ENCODE data around the gene MTFR2.
"Not testable (repeated sequence)": the region's sequence is repeated elsewhere in the genome, so short reads cannot be mapped to it uniquely, and the experiment has no call there.

The MTFR2 gene

DNA sequence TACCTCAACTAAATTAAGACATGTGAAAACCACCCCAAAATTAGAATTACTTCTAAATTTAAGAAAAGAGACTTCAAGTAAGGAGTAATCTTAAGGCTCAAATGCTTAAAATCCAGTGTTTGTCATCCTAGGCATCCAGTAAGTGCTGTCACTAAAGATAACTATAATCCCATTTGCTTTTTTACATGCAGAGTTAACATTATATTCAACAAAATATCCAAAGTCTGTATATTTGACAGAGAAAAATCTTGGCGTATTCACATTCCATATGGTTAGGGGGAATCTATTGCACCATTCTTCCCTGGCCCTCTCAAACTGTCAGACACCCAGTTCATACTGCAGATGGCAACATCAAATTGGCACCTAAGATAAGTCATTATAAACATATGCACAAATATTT lies 17.4 kb downstream of the MTFR2 start:
- no peak for DNase-seq

DNA sequence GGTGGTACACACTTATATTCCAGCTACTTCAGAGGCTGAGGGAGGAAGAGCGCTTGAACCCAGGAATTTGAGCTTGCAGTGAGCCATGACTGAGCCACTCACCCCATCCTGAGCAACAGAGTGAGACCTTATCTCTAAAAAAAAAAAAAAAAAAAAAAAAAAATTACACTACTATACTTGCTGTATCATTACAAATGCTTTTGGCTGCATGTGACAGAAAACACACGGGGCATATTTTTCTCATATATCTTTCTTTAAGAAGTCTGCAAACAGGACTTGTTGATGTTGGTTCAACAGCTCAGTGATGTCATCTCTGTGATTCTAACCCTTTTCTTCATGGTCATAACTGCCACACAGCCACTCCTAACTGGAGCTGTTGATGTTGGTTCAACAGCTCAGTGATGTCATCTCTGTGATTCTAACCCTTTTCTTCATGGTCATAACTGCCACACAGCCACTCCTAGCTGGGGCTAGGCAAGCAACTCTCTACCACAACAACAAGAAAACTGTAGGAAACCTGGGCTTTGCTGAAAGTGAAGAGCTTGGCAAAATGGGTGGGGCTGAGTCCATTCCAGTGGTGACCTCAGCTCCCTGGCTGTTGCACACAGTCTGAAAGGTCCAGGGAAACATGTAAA lies 19.8 kb downstream of the MTFR2 start:
- DNase-seq, result no peak

DNA sequence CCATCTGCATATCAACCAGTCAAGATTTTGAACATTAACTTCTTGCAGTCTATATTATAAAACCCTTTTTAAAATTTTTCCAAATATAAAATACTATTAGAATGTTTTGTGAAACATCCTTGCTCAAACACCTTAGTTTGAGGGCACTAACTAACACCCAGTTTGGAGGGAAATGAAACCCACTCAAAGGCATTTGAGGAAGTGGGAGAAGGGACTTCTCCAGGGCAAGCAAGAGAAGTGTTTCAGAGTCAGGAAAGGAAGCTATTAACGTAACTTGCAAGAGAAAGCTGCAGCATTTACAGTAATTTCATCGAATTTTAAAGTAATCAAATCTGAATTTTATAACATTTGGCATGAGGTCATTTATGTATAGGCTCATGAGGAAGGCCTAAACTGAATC lies 21.3 kb downstream of the MTFR2 start:
- no peak for DNase-seq

DNA sequence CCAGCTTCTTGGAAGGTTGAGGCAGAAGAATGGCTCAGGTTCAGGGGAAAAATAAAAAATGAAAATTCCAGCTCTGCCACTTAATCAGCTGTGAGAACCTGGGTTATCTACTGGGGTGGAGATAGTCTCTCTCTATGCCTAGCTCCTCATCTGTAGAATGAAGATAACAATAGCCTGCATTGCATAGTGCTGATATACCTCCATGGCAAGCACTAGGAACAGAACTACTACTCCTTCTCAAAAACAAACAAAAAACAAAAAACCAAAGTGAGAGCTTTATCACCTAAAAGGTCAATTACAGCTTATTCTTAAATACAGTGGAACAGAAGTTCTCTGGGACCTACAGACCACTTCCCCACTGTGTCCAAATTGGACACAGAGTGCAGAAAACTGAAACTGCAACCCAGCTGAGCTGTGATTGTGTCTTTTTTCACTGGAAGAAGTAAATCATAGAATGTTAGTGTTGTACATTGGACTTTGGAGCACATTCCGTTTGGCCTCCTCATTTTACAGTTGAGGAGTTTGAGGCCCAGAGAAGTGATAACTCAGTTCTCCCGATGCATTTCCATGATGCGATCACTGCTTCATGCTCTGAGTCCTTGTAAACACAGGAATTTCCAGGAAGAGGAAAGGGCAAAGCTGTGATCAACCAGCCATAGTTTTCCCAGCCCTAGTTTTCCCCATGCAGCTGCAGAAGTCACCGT lies 23.3 kb downstream of the MTFR2 start:
- no peak for DNase-seq

DNA sequence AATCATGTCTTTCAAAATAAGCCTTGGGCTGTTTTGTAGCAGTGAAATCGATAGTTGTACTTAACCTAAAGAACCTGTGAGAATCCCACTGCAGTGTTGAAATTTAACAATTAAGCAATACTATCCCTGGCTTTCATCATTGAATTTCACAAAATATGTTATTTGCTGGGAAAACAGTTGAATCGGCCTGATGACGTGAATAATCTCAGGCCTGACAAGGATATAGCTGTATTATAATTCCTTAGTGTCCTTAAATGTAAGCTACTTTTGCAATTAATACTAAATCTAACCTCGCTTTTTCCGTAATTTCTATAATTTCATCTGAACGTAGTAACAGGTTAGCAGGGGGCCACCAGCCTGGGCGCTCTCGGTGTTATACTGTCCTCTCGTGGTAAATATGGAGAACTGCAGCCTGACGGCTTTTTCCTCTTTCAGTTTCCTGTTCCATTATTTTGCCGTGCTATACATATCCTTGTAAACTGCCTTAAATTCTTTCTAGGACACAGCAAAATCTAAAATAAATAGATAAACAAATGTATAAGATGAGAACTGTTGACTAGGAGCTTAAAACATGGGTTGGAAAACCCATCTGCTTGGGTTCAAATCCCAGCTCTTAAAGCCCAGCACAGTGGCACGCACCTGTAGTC lies 24.0 kb downstream of the MTFR2 start:
- peak; percentile 4 for DNase-seq

DNA sequence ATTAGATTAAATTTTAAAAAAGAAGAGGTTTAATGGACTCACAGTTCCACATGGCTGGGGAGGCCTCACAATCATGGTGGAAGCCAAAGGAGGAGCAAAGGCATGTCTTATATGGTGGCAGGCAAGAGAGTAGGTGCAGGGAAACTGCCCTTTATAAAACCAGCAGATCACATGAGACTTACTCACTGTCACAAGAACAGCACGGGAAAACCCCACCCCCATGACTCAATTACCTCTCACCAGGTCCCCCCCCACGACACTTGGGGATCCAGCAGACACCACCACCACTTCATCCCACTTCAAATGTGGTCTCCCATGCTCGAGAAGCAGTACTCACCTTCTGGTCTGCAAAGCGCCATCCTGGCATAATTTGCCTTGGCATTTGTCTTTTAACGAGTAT lies 24.6 kb downstream of the MTFR2 start:
- DNase-seq, result no peak

DNA sequence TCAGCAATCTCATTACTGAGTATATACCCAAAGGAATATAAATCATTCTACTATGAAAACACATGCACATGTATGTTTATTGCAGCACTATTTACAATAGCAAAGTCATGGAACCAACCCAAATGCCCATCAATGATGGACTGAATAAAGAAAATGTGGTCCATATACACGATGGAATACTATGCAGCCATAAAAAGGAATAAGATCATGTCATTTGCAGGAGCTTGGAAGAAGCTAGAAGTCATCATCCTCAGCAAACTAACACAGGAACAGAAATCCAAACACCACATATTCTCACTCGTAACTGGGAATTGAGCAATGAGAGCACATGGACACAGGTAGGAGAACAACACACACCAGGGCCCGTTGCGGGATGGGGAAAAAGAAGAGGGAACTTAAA lies 25.1 kb downstream of the MTFR2 start:
- DNase-seq, result not testable (repeated sequence)

DNA sequence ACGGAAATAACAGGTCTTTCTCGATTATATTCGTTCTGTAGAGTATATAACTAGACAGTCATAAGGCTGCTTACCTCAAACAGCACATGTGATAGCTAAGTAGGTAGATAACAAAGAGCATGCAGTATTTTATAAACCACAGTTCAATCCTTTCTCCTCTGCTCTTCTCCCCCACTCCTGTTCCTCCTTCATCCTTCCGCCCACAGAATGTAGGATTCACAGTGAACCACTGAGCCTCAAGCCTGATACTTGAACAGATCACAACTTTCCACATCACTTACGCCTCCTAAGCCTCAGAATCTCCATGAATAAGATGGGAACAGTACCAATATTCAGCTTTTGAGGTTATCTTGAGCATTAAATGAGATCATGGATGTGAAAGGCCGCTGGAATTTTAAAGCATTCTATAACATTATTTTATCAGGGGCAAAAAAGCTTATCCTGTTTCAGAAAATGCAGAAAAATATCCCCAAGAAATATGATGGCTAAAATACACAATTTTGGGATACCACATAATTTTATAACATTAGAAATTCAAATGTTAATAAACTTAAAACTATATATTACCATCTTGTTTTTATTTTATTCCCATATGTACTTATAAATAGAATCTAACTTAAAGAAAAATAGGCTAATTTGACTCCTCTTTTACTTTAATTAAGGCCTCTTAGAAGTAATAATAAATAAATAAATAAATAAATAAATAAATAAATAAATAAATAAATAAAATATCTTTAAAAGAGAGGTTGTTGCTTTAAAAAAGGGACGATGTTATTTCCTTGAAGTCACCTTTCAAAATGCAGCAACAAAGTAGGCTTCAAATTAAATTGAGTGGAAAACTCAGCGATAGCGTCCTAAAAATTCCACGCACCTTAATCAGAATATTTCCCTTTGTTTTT lies 33.4 kb downstream of the MTFR2 start:
- DNase-seq, result no peak

DNA sequence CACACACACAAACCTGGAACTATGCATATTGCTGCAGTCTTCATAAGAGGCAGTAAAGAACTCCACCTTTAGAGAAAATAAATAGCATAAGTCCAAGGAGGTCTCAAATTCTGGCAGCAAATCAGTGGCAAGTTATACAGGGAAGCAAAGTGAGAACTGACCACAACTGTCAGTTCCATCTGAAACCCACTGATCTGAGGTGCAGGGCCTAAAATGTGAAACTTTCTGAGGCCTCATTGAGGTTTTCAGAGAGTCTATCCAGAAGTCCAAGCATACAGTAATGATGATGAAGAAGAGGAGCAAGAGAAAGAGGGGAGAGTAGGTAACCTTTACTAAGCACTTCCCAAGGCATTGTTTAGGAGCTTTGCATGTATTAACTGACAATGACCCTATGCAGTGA lies 36.3 kb downstream of the MTFR2 start:
- DNase-seq, result no peak

DNA sequence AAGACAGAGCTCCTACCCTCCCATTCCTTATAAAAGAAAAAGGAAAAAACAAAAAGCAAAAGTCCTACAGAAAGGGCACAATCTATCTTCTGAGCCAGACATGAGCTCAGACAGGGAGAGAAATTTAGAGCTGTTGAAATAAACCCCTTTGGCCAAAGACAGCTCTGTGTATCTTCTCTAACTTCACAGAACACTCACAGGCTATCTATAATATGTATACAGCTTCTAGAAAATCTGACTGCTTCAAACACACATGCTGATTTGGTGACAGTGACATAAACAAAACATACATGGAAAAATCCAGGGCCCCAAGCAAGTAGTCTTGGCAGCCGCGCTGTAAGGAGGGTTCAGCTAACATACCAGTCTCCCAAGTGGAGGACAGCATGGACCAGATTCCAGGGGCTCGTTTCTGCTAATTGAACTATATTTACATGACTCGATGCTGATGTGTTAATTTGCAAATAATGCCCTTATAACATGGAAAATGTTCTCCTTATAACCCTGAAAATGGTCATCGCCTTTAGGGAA lies 37.0 kb downstream of the MTFR2 start:
- no peak for DNase-seq

DNA sequence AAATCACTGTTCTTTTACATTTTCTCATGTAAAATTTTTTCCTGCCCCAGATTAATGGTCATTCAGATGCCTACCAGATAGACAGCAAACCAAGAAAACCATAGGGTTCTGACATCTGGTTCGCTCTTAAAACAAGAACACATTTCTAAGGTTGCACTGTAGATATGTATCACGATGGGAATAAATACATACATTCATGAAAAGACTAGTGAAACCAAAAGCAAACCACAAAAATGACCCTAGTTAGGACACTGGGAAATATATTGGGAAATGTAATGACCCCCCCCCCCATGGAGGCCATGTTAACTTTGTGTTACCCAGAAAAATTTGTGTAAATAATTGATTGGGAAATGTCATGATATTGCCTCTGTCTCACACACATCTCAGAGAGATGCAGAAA lies 37.5 kb downstream of the MTFR2 start:
- DNase-seq, result no peak

DNA sequence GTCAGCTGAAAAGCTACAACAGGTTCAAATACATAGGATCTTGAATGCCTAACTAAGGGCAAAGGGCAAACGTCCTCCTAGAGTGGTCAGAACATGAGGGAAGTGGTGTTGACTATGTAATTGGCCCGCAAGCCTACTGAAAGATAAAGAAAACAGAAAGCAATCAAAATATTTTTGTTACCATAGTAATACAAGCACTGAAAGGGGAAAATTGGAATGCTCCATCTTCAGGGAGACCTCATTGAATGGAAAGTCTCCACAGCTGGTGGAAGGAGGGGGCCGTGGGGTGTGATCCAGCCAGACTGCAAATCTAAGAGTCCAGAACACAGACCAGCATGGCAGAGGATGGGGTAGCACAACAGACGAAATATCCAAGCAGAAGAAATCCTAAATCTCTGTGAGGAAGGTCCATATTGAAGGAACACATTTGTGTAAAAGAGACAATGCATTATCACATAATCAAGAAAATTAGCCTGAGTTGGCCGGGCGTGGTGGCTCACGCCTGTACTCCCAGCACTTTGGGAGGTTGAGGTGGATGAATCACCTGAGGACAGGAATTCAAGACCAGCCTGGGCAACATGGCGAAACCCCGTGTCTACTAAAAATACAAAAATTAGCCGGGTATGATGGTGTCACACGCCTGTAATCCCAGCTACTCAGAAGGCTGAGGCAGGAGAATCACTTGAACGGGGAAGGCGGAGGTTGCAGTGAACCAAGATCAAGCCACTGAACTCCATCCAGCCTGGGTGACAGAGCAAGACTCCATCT lies 39.5 kb downstream of the MTFR2 start:
- no peak for DNase-seq

DNA sequence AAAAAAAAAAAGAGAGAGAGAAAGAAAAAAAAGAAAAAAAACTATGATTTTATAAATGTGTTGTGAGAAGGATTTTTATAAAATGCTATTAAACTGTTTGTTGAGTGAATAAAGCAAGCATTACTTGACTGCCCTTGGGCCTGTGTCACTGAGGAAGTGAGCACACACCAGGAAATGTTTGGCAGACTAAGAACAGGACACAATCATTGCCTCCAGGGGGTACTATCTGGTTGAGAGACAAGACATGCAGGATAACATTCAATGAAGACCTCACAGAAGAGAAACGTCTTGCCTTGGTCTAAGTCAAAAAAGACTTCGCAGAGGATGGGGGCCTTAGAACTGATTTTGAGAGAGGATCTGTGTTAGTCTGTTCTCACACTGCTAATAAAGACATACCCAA lies 40.6 kb downstream of the MTFR2 start:
- DNase-seq, result no peak

DNA sequence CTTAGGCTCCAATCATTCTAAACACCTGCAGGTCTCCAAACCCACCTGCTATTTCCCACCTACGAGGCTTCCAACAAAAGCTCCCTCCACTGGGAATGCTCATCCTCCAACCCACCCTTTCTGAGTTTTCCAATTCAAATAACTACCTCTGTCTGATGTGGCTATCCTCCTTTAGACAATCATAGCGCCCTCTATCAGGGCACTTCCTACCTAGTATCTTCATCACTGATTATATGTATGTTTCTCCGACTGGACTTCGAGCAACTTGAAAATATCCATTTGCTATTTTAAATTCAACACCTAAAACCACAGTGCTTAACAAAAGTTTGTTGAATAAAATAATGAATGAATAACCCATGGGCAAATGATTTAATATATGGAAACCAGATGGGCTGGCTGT lies 41.3 kb downstream of the MTFR2 start:
- no peak for DNase-seq

DNA sequence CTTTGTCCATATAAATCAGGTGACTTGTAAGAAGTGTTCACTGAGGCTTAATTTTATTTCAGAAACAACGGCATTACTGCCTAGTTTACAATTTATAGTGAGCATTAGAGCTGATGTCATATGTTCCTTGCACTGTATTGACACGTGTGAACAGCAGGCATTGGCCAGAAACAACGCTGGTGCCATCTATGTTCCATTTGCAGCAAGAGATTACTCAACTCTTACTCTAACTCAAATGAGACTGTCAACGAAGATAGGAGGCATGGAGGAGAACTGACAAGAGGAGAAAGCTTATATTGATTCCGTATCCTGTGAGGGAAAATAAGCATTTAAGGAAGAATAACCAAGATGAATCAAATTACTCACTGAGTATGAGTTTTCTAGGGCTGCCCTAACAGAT lies 48.4 kb downstream of the MTFR2 start:
- DNase-seq, result no peak

DNA sequence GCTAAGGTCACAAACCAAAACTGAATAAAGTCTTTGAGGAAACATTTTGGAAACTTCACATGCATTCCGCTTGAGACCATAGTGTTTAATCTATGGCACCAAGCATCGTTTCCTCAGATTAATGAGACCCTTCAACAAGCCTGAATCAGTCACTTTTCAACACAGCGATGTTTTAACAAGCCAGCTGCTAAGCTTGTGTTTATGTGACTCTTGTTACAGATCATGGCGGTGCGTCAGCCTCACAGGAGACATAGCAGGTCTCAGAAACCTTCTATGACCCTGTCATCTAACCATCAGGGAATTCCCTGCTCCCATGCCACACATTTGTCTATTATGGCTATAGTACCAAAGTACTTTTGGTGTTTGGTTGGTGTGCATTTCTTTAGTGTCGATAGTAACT lies 57.2 kb downstream of the MTFR2 start:
- no peak for DNase-seq

DNA sequence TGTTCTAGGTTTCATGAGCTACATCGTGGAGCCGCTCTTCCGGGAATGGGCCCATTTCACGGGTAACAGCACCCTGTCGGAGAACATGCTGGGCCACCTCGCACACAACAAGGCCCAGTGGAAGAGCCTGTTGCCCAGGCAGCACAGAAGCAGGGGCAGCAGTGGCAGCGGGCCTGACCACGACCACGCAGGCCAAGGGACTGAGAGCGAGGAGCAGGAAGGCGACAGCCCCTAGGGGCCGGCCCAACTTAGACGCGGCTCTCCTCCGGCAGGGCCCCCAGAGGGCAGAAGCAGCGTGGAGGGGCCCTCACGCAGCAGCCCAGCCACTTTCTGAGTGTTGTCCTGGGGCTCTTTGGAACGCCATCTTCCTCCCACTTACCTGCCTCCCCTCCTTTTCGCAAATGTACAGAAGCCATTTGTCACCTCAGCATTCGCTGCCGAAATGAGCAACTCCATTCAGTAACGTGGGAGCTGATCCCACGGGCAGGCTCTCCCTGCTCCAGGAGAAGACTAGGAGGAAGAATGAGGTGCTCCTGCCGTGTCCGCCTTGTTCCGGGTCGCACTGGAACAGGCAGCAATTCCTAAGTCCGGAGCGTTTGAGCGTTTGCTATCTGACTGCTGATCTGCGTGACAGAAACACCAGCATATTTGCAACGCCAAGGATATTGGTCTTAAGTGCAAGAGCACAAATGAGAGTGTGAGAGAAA lies 58.4 kb downstream of the MTFR2 start:
- no peak for DNase-seq

DNA sequence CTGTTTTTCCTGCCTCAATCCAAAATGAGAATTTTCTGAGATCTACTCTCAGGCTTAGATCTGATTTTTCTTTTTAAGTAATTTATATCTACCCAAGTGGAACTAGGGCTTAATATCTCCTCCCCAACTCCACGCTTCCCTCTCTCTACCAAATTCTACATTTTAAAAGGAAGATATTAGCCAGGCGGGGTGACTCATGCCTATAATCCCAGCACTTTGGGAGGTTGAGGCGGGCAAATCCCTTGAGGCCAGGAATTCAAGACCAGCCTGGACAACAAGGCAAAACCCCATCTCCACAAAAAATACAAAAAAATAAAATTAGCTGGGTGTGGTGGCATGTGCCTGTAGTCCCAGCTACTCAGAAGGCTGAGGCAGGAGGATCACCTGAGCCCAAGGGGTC lies 61.0 kb downstream of the MTFR2 start:
- DNase-seq, result no peak

DNA sequence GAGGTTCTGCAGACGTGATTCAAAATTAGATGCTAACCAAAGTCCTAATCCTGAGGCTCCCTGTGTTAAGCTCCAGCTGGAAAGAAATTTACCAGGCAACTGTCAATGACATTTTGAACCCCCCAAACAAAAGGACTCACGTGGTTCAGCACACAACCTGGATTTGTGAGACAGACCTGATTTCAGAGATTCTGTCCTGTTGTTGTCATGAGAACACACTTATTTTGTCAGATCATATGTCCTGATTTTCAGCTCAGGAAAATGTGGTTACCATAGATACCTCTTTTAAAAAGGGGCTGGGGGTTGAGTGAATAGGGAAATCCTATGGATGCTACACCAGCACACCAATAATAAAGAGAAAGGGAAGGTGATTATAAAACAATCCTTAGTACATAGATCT lies 61.6 kb downstream of the MTFR2 start:
- DNase-seq, result no peak

DNA sequence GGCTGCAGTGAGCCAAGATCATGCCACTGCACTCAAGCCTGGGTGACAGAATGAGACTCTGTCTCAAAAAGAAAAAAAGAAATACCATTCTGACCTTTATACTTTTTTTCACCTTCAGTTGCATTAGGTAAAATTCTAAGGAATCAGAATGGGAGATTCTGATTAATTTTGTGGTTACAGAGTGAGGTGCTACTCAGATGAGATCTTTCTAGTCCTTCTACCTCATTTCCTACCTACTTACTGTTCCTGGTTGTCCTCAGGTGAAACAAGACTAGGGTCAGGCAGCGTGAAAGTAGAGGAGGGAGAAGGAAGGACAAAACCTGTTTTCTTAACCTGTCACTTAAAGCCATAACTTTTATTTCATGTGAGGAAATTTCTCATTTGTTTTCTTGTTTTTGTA lies 63.7 kb downstream of the MTFR2 start:
- DNase-seq, result no peak

DNA sequence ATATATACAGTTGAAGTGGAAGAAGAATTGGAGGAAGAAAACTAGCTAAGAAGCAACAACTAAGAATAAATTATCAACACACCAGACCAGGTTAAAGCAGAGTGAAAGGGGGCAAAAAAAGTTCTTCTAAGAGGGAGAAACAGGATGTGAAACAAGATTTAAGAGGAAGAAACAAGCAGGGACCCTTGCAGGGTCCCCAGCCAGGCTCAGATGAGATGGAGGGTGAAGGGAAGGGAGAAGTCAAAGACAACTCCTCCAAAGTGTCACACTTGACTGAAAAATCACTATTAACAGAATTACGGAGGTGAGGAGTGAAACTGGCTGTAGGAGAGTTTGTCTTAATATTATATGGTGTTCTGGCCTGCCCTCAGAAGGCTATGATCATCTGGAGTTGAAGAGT lies 65.4 kb downstream of the MTFR2 start:
- DNase-seq, result no peak

DNA sequence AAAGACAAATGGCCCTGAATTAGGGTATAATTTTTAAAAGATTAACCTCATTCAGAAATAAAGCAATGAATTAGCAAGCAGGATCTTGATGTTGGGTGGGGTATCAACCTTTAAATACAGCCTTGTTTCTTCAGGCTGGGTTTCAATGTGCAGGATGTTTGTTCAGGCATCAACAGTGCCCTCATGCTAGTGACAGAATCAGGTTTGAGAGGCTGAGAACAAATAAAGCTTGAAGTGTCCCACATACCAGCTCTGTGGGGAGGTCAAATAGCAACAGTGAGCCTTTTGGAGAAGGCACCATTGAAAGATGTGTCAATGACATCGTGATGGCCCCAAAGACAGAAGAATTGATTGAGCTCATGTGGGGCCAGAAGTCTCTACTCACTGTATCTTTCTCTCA lies 68.2 kb downstream of the MTFR2 start:
- no peak for DNase-seq

Data from NCI-H1048 (cell line).